Smooth muscle cell (in vitro differentiated cells): ENCODE results near the gene TMEM35B. TPM values are rescaled to one million over a fixed set of nuclear protein-coding genes. Genes with fewer than 3 reads are reported as not detected.

ENCODE experiments used
- DNase-seq: peaks from one replicate; lab custom pipeline; 2025; ENCODE audit not compliant: unreplicated experiment; lab: John Stamatoyannopoulos, UW
- H2AFZ ChIP-seq: fragments of 200-600 bp; sonication (generic); 2 replicates; pipeline ENCODE4 v1.6.0; 2016; ENCODE audit warnings: antibody characterized with exemption, low read depth, mild to moderate bottlenecking
- H3F3A ChIP-seq: fragments of 200-600 bp; sonication (generic); 2 replicates; pipeline ENCODE4 v1.6.0; 2017; ENCODE audit warnings: antibody characterized with exemption, low read depth
- H3K27ac ChIP-seq: fragments of 200-600 bp; sonication (generic); 2 replicates; pipeline ENCODE4 v1.5.1; 2016; ENCODE audit warnings: low read depth, mild to moderate bottlenecking
- H3K27me3 ChIP-seq: fragments of 200-600 bp; sonication (generic); 2 replicates; pipeline ENCODE4 v1.6.1; 2016; ENCODE audit warnings: low read depth, mild to moderate bottlenecking
- H3K36me3 ChIP-seq: fragments of 200-600 bp; sonication (generic); 2 replicates; pipeline ENCODE4 v1.5.1; 2016; ENCODE audit warnings: low read depth
- H3K4me1 ChIP-seq: fragments of 200-600 bp; sonication (generic); 2 replicates; pipeline ENCODE4 v1.5.1; 2016; ENCODE audit warnings: low read depth
- H3K4me2 ChIP-seq: fragments of 200-600 bp; sonication (generic); 2 replicates; pipeline ENCODE4 v1.6.0; 2016; ENCODE audit warnings: mild to moderate bottlenecking
- H3K4me3 ChIP-seq: fragments of 200-600 bp; sonication (generic); 2 replicates; pipeline ENCODE4 v1.5.1; 2016; ENCODE audit warnings: mild to moderate bottlenecking
- H3K79me2 ChIP-seq: fragments of 200-600 bp; sonication (generic); 2 replicates; pipeline ENCODE4 v1.6.0; 2016; ENCODE audit warnings: low read depth, mild to moderate bottlenecking
- H3K9ac ChIP-seq: fragments of 200-600 bp; sonication (generic); 2 replicates; pipeline ENCODE4 v1.6.0; 2016; ENCODE audit warnings: low read depth
- H3K9me3 ChIP-seq: fragments of 200-600 bp; sonication (generic); replicated peaks from 2 replicates; pipeline ENCODE4 v1.5.1; 2016; ENCODE audit warnings: low read depth
- H4K20me1 ChIP-seq: fragments of 200-600 bp; sonication (generic); 2 replicates; pipeline ENCODE4 v1.6.0; 2016; ENCODE audit warnings: low read depth
- WGBS: methylation state at CpG from one replicate; pipeline ENCODE4 v1.1.7; 2016; ENCODE audit warnings: low lambda C conversion rate; 5-methylcytosine and 5-hydroxymethylcytosine counted together
- polyA plus RNA-seq: library from polyadenylated mRNA; unstranded; fragments of >200 nt; fragmentation: Nextera tagmentation; extraction: Ambion mirVana; gene quantifications from 2 replicates; pipeline ENCODE4 v1.2.1, GENCODE V29; 2016
- total RNA-seq: library from RNA; depleted of rRNA; stranded (reverse); fragments of >200 nt; gene quantifications from 2 replicates; pipeline ENCODE4 v1.2.3, GENCODE V29; 2014
- TF ChIP-seq, protein P1 (sequence below): fragments of 200-600 bp; sonication (generic); IDR thresholded peaks from 2 replicates; pipeline ENCODE4 v1.5.1; 2017; ENCODE audit warnings: borderline replicate concordance, mild to moderate bottlenecking, antibody characterized with exemption; ENCODE audit not compliant: insufficient read depth, poor library complexity, severe bottlenecking

TMEM35B gene
- total and polyA plus RNA-seq, 2 experiments from 2014 or later: 61.2 to 75.1 TPM

DNA sequence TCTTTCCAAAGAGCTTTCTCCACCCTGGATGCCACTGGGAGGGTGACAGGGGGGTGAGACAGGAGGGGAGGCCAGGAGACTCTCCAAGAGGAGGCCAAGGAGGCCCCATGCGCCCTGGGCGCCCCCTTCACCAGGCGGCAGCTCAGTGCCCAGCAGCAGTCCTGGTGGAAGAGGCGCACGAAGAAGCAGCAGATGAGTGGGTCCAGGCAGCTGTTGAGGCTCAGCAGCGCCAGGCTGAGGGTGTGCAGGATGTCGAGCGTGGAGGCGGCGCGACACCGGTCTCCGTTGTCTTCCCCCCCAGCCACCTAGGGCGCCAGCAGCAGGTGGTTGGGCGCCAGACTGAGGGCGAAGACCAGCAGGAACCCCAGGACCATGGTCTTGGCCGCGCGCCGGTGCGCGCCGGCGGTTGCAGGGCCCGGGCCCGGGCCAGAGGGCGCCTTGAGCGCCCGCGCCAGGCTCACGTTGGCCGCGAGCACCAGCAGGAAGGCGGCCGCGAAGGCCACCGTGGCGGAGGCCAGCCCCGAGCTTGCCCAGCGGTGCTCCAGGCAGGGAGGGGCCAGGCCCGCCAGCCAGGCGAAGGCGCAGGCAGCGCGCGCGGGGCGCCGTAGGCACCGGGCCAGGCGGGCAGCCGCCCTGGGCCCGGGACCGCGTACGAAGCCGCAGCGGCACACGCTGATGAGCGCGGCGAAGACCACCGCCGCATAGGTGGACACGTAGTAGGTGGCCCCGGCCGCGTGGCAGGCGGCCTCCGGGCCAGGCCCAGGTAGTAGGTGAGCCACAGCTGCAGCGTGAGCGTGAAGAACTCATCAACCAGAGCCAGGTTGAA, 8.6 kb downstream of the TMEM35B start:
- Histone ChIP-seq H3K27me3 (no peaks in the 10 kb centered on the region), H3F3A (no peaks in the 10 kb centered on the region), H4K20me1 (no peaks in the 10 kb centered on the region), H3K79me2 (no peaks in the 10 kb centered on the region), H3K9me3 (no peaks in the 10 kb centered on the region), H3K4me3 (no peak overlapping the region), H2AFZ (no peak overlapping the region), H3K9ac (no peak overlapping the region), H3K4me2 (no peak overlapping the region), H3K36me3 (no peaks in the 10 kb centered on the region), H3K4me1 (peaks cover under 1% of the 10 kb centered on the region), H3K27ac (no peak overlapping the region)
- DNase-seq: no peak
- TF ChIP-seq, protein P1, sequence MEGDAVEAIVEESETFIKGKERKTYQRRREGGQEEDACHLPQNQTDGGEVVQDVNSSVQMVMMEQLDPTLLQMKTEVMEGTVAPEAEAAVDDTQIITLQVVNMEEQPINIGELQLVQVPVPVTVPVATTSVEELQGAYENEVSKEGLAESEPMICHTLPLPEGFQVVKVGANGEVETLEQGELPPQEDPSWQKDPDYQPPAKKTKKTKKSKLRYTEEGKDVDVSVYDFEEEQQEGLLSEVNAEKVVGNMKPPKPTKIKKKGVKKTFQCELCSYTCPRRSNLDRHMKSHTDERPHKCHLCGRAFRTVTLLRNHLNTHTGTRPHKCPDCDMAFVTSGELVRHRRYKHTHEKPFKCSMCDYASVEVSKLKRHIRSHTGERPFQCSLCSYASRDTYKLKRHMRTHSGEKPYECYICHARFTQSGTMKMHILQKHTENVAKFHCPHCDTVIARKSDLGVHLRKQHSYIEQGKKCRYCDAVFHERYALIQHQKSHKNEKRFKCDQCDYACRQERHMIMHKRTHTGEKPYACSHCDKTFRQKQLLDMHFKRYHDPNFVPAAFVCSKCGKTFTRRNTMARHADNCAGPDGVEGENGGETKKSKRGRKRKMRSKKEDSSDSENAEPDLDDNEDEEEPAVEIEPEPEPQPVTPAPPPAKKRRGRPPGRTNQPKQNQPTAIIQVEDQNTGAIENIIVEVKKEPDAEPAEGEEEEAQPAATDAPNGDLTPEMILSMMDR: no peak
- WGBS: 97% methylated on average over 66 of the region's 72 CpGs

GRCh38 chr1:34975771-34976170, 9.4 kb downstream of the TMEM35B start:
- no peak for DNase-seq
- TF ChIP-seq, protein P1: no peak
- H3K79me2 ChIP-seq: no peaks in the 10 kb centered on the region
- no peaks in the 10 kb centered on the region for H3K36me3 ChIP-seq
- H2AFZ ChIP-seq: no peak overlapping the region
- peaks cover 7% of the 10 kb centered on the region for H3K4me1 ChIP-seq
- no peak overlapping the region for H3K4me2 ChIP-seq
- no peak overlapping the region for H3K4me3 ChIP-seq
- H3F3A ChIP-seq: no peaks in the 10 kb centered on the region
- H3K9me3 ChIP-seq: no peaks in the 10 kb centered on the region
- H3K9ac ChIP-seq: no peak overlapping the region
- no peak overlapping the region for H3K27ac ChIP-seq
- WGBS: 91% methylated on average over 6 of the region's 6 CpGs
- H3K27me3 ChIP-seq: no peaks in the 10 kb centered on the region
- no peaks in the 10 kb centered on the region for H4K20me1 ChIP-seq

GRCh38 chr1:34975338-34975737, 9.8 kb downstream of the TMEM35B start:
- H3K9ac ChIP-seq: no peak overlapping the region
- no peaks in the 10 kb centered on the region for H3K9me3 ChIP-seq
- no peaks in the 10 kb centered on the region for H3K27me3 ChIP-seq
- no peak overlapping the region for H2AFZ ChIP-seq
- H3K27ac ChIP-seq: no peak overlapping the region
- no peaks in the 10 kb centered on the region for H4K20me1 ChIP-seq
- 86% methylated on average over 3 of the region's 3 CpGs for WGBS
- TF ChIP-seq, protein P1: no peak
- no peaks in the 10 kb centered on the region for H3F3A ChIP-seq
- peaks cover 7% of the 10 kb centered on the region for H3K4me1 ChIP-seq
- H3K79me2 ChIP-seq: no peaks in the 10 kb centered on the region
- no peak overlapping the region for H3K4me3 ChIP-seq
- DNase-seq: no peak
- H3K36me3 ChIP-seq: no peaks in the 10 kb centered on the region
- no peak overlapping the region for H3K4me2 ChIP-seq

GRCh38 chr1:34974626-34975025, 10.5 kb downstream of the TMEM35B start:
- H3K27ac ChIP-seq: no peak overlapping the region
- 85% methylated on average over 8 of the region's 8 CpGs for WGBS
- DNase-seq: no peak
- no peak overlapping the region for H3K4me2 ChIP-seq
- no peak overlapping the region for H3K9ac ChIP-seq
- no peaks in the 10 kb centered on the region for H3K9me3 ChIP-seq
- no peaks in the 10 kb centered on the region for H3K36me3 ChIP-seq
- no peaks in the 10 kb centered on the region for H4K20me1 ChIP-seq
- no peaks in the 10 kb centered on the region for H3K27me3 ChIP-seq
- TF ChIP-seq, protein P1: no peak
- peaks cover 7% of the 10 kb centered on the region for H3K4me1 ChIP-seq
- H2AFZ ChIP-seq: no peak overlapping the region
- H3F3A ChIP-seq: no peaks in the 10 kb centered on the region
- H3K79me2 ChIP-seq: no peaks in the 10 kb centered on the region
- no peak overlapping the region for H3K4me3 ChIP-seq
